ENCODE measurements around the gene GOLGA2. TPM values are rescaled to one million over a fixed set of nuclear protein-coding genes. Genes with fewer than 3 reads are reported as not detected.

The GOLGA2 gene
- total RNA-seq, 1 experiment from 2014 or later: 60.5 TPM

DNA sequence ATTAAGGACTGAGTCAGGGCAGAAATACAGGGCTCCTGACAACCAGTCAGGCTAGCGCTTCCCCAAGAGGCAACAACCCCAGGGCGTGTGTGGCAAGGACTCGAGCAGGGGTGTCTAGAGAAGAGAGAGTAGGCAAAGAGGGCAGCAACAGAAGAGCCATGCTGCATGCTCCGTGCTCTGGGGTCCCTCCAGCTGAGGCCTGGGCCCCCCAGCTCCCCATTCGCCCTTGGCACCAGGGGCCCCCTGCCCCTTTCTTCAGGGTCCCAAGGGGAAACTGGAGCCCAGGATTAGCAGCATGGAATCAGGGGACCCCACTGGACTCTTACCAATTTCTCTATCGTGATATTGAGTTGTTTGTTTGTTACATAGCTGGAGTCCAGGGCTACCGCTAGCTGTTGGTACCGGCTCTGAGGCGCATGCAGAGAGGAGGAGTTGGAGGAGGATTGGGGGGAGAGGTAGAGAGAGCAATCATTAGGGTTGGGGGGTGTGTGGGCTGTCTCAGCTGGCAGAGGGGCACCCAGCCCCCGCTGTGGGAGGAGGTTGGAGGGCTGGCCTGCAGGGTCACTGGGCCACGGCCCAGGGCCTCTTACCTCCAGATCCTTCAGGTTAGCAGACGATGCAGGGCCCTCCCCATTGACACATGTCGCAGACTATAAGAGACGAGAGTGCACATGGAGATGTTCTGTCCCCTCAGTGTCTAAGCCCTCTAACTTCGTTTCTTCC lies 8.8 kb downstream of the GOLGA2 start:
- Histone ChIP-seq H3K4me1 (ENCODE audit: insufficient read depth, low read length) (peaks cover 16% of the 10 kb centered on the region), H3K36me3 (ENCODE audit: low read depth, low read length) (no peaks in the 10 kb centered on the region; the same call in 1 of the 2 replicates), H3K79me2 (ENCODE audit: low read length) (no peaks in the 10 kb centered on the region), H3K9me3 (ENCODE audit: low read length) (no peaks in the 10 kb centered on the region), H3K4me3 (ENCODE audit: low read length) (no peak overlapping the region), H3K27me3 (ENCODE audit: low read length) (no peaks in the 10 kb centered on the region), H2AFZ (ENCODE audit: low read length) (no peak overlapping the region), H3K27ac (ENCODE audit: low read length) (no peak overlapping the region), H4K20me1 (ENCODE audit: low read length) (no peaks in the 10 kb centered on the region), H3K9me2 (replicated peaks; ENCODE audit: low read length) (no peaks in the 10 kb centered on the region), H3F3A (ENCODE audit: low read length, unreplicated experiment) (peaks cover 6% of the 10 kb centered on the region), H3K4me2 (ENCODE audit: low read length) (no peak overlapping the region), H3K9ac (ENCODE audit: low read length) (no peak overlapping the region)
- POLR2A ChIA-PET (ENCODE audit: unreplicated experiment): no interaction called here
- ATAC-seq (no peak), DNase-seq (no peak)
- CTCF ChIA-PET: no interaction called here
- TF ChIP-seq, protein P1, sequence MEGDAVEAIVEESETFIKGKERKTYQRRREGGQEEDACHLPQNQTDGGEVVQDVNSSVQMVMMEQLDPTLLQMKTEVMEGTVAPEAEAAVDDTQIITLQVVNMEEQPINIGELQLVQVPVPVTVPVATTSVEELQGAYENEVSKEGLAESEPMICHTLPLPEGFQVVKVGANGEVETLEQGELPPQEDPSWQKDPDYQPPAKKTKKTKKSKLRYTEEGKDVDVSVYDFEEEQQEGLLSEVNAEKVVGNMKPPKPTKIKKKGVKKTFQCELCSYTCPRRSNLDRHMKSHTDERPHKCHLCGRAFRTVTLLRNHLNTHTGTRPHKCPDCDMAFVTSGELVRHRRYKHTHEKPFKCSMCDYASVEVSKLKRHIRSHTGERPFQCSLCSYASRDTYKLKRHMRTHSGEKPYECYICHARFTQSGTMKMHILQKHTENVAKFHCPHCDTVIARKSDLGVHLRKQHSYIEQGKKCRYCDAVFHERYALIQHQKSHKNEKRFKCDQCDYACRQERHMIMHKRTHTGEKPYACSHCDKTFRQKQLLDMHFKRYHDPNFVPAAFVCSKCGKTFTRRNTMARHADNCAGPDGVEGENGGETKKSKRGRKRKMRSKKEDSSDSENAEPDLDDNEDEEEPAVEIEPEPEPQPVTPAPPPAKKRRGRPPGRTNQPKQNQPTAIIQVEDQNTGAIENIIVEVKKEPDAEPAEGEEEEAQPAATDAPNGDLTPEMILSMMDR (conservative IDR thresholded peaks at IDR 0.05; ENCODE audit: low read depth, low read length): no peak
- TF ChIP-seq EZH2 (IDR thresholded peaks at IDR 0.05; ENCODE audit: low read length, unreplicated experiment) (no peak), EZH2phosphoT487 (IDR thresholded peaks at IDR 0.05; ENCODE audit: borderline replicate concordance, low read length) (no peak)
- no TSS peak for BruUV-seq (replicated peaks)
- intact Hi-C loops (cut with micrococcal nuclease): no loop called here

DNA sequence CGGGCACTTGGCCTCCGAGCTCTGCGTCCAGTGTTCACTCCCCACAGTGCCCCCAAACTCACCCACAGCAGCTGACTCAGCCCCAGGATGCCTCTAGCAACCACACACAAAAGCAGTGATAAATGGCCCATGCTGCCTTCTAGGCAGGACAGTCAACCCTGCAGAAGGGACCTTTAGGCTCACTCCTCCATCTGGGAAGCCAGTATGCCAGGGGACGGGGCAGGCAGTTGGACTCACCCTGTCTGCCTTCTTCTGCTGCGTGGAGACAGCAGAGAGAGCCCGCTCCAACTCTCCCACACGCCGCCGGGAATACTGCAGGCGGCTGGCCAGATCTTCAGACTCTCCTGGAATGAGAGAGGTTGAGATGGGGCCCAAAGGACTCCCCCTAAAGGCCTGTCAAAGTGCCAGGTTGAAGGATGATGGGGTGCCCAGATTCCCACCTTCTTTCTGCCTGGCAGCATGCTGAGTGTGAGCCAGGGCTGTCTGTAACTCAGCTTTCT lies 10.4 kb downstream of the GOLGA2 start:
- H3K36me3 ChIP-seq (ENCODE audit: low read depth, low read length): peaks cover 3% of the 10 kb centered on the region; the same call in 1 of the 2 replicates
- H2AFZ ChIP-seq (ENCODE audit: low read length): no peak overlapping the region
- no peak overlapping the region for H3K4me2 ChIP-seq (ENCODE audit: low read length)
- CTCF ChIA-PET: no interaction called here
- H3K79me2 ChIP-seq (ENCODE audit: low read length): no peaks in the 10 kb centered on the region
- peaks cover under 1% of the 10 kb centered on the region; the same call in 1 of the 2 replicates for H3K4me1 ChIP-seq (ENCODE audit: insufficient read depth, low read length)
- ATAC-seq (no peak), DNase-seq (no peak)
- H3K27ac ChIP-seq (ENCODE audit: low read length): no peak overlapping the region
- no peak overlapping the region for H3K4me3 ChIP-seq (ENCODE audit: low read length)
- H3K9me3 ChIP-seq (ENCODE audit: low read length): no peaks in the 10 kb centered on the region
- no TSS peak for BruUV-seq (replicated peaks)
- intact Hi-C loops (cut with micrococcal nuclease): no loop called here
- H3K9ac ChIP-seq (ENCODE audit: low read length): no peak overlapping the region
- POLR2A ChIA-PET (ENCODE audit: unreplicated experiment): no interaction called here
- no peaks in the 10 kb centered on the region for H3K27me3 ChIP-seq (ENCODE audit: low read length)
- no peaks in the 10 kb centered on the region for H3K9me2 ChIP-seq (replicated peaks; ENCODE audit: low read length)
- TF ChIP-seq, protein P1 (conservative IDR thresholded peaks at IDR 0.05; ENCODE audit: low read depth, low read length): no peak
- TF ChIP-seq EZH2phosphoT487 (IDR thresholded peaks at IDR 0.05; ENCODE audit: borderline replicate concordance, low read length) (no peak), EZH2 (IDR thresholded peaks at IDR 0.05; ENCODE audit: low read length, unreplicated experiment) (no peak)
- no peaks in the 10 kb centered on the region for H3F3A ChIP-seq (ENCODE audit: low read length, unreplicated experiment)
- no peaks in the 10 kb centered on the region for H4K20me1 ChIP-seq (ENCODE audit: low read length)

DNA sequence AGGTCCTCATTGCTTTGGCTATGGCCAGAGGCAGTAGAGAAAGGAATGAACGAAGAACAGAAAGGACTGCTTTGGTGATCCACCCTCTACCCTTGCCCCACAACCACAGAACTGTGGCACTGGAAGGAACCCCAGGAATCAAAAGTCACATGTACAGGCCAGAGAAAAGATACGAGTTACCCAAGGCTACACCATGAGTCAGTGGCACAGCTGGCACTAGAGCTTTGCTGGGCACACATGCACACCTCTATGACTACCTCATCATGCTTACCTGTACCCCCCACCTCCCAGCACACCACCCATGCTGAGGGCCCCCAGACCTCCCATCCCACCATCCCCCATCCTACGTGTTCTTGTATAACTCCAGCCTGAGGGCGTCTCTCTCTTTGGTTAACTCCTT lies 13.1 kb downstream of the GOLGA2 start:
- BruUV-seq (replicated peaks): no TSS peak
- H3K9me2 ChIP-seq (replicated peaks; ENCODE audit: low read length): no peaks in the 10 kb centered on the region
- intact Hi-C loops (cut with micrococcal nuclease): no loop called here
- no peaks in the 10 kb centered on the region for H3K27me3 ChIP-seq (ENCODE audit: low read length)
- H3K36me3 ChIP-seq (ENCODE audit: low read depth, low read length): peaks cover 3% of the 10 kb centered on the region; the same call in 1 of the 2 replicates
- no peaks in the 10 kb centered on the region for H3K9me3 ChIP-seq (ENCODE audit: low read length)
- CTCF ChIA-PET: no interaction called here
- H3F3A ChIP-seq (ENCODE audit: low read length, unreplicated experiment): no peaks in the 10 kb centered on the region
- no peak overlapping the region for H3K27ac ChIP-seq (ENCODE audit: low read length)
- H3K4me1 ChIP-seq (ENCODE audit: insufficient read depth, low read length): no peaks in the 10 kb centered on the region
- ATAC-seq (no peak), DNase-seq (no peak)
- no peaks in the 10 kb centered on the region for H3K79me2 ChIP-seq (ENCODE audit: low read length)
- POLR2A ChIA-PET (ENCODE audit: unreplicated experiment): no interaction called here
- no peak overlapping the region for H3K9ac ChIP-seq (ENCODE audit: low read length)
- H4K20me1 ChIP-seq (ENCODE audit: low read length): no peaks in the 10 kb centered on the region
- H3K4me3 ChIP-seq (ENCODE audit: low read length): no peak overlapping the region
- H3K4me2 ChIP-seq (ENCODE audit: low read length): no peak overlapping the region
- TF ChIP-seq EZH2phosphoT487 (IDR thresholded peaks at IDR 0.05; ENCODE audit: borderline replicate concordance, low read length) (no peak), EZH2 (IDR thresholded peaks at IDR 0.05; ENCODE audit: low read length, unreplicated experiment) (no peak)
- TF ChIP-seq, protein P1 (conservative IDR thresholded peaks at IDR 0.05; ENCODE audit: low read depth, low read length): no peak
- H2AFZ ChIP-seq (ENCODE audit: low read length): no peak overlapping the region

Measured in PC-3 (cell line).